SK-N-SH treated with all-trans-retinoic acid at 6 μM for 48 hours (cell line): ENCODE data around the gene ZNF160.

Experiments
- ATAC-seq: fragments of 200-7000 bp; cut with Tn5 transposase; 3 replicates; pipeline ENCODE4 v1.9.1; 2020; ENCODE audit warnings: mild to moderate bottlenecking, moderate library complexity
- ARNTL ChIP-seq: fragments of 450-650 bp; formaldehyde crosslinking; IDR thresholded peaks from 2 replicates; pipeline ENCODE4 v1.5.0; 2020; ENCODE audit warnings: low read depth, mild to moderate bottlenecking, moderate library complexity, borderline replicate concordance
- BACH2 ChIP-seq: fragments of 250-450 bp; sonication (Bioruptor Pico); IDR thresholded peaks from 2 replicates; pipeline ENCODE4 v1.9.0; 2021; ENCODE audit warnings: mild to moderate bottlenecking, borderline replicate concordance
- CREB5 ChIP-seq: fragments of 250-450 bp; sonication (Bioruptor Pico); IDR thresholded peaks from 2 replicates; pipeline ENCODE4 v1.5.1; 2020; ENCODE audit warnings: low read depth, mild to moderate bottlenecking, moderate library complexity
- CSDC2 ChIP-seq: fragments of 250-450 bp; sonication (Bioruptor Pico); IDR thresholded peaks from 2 replicates; pipeline ENCODE4 v1.5.0; 2020; ENCODE audit warnings: mild to moderate bottlenecking, moderate library complexity
- ESRRG ChIP-seq: fragments of 250-450 bp; sonication (Bioruptor Pico); IDR thresholded peaks from 2 replicates; pipeline ENCODE4 v1.6.1; 2021; ENCODE audit warnings: mild to moderate bottlenecking
- GLIS3 ChIP-seq: fragments of 250-450 bp; sonication (Bioruptor Pico); IDR thresholded peaks from 2 replicates; pipeline ENCODE4 v1.5.0; 2020; ENCODE audit warnings: mild to moderate bottlenecking, moderate library complexity
- ISL1 ChIP-seq: fragments of 250-450 bp; sonication (Bioruptor Pico); IDR thresholded peaks from 2 replicates; pipeline ENCODE4 v2.1.2; 2022; ENCODE audit warnings: mild to moderate bottlenecking, moderate library complexity
- OSR1 ChIP-seq: fragments of 250-450 bp; sonication (Bioruptor Pico); IDR thresholded peaks from 2 replicates; pipeline ENCODE4 v1.8.0; 2022; ENCODE audit warnings: moderate library complexity, mild to moderate bottlenecking, inconsistent platforms
- PATZ1 ChIP-seq: fragments of 250-450 bp; sonication (Bioruptor Pico); IDR thresholded peaks from 2 replicates; pipeline ENCODE4 v1.8.0; 2020; ENCODE audit warnings: mild to moderate bottlenecking, moderate library complexity, borderline replicate concordance
- RARB ChIP-seq: fragments of 250-450 bp; sonication (Bioruptor Pico); IDR thresholded peaks from 2 replicates; pipeline ENCODE4 v1.8.0; 2021; ENCODE audit warnings: mild to moderate bottlenecking, moderate library complexity
- SNAI2 ChIP-seq: fragments of 250-450 bp; sonication (Bioruptor Pico); IDR thresholded peaks from 2 replicates; pipeline ENCODE4 v1.5.0; 2020; ENCODE audit warnings: mild to moderate bottlenecking, moderate library complexity
- TCF4 ChIP-seq: fragments of 250-450 bp; sonication (Bioruptor Pico); IDR thresholded peaks from 2 replicates; pipeline ENCODE4 v1.8.0; 2021; ENCODE audit warnings: mild to moderate bottlenecking, moderate library complexity, borderline replicate concordance
- TOX ChIP-seq: fragments of 250-450 bp; sonication (Bioruptor Pico); IDR thresholded peaks from 2 replicates; pipeline ENCODE4 v1.8.0; 2021; ENCODE audit warnings: mild to moderate bottlenecking, moderate library complexity, borderline replicate concordance
- TSHZ2 ChIP-seq: fragments of 250-450 bp; sonication (Bioruptor Pico); IDR thresholded peaks from 2 replicates; pipeline ENCODE4 v1.5.0; 2020; ENCODE audit warnings: mild to moderate bottlenecking, moderate library complexity
- ZC3H10 ChIP-seq: fragments of 250-450 bp; sonication (Bioruptor Pico); IDR thresholded peaks from 2 replicates; pipeline ENCODE4 v1.5.1; 2021; ENCODE audit warnings: mild to moderate bottlenecking, moderate library complexity
- ZFP3 ChIP-seq: fragments of 250-450 bp; sonication (Bioruptor Pico); IDR thresholded peaks from 2 replicates; pipeline ENCODE4 v1.5.0; 2020; ENCODE audit warnings: mild to moderate bottlenecking, moderate library complexity
- ZFP30 ChIP-seq: fragments of 450-650 bp; formaldehyde crosslinking; IDR thresholded peaks from 2 replicates; pipeline ENCODE4 v1.5.0; 2022; ENCODE audit warnings: mild to moderate bottlenecking, moderate library complexity
- ZNF565 ChIP-seq: fragments of 450-650 bp; formaldehyde crosslinking; conservative IDR thresholded peaks from 2 replicates; pipeline ENCODE4 v1.5.0; 2020; ENCODE audit warnings: low read depth, mild to moderate bottlenecking, moderate library complexity
- ZNF70 ChIP-seq: fragments of 450-650 bp; formaldehyde crosslinking; IDR thresholded peaks from 2 replicates; pipeline ENCODE4 v1.5.0; 2020; ENCODE audit warnings: mild to moderate bottlenecking, moderate library complexity

ZNF160 gene

GRCh38 chr19:53091413-53092254 lies 11.6 kb downstream of the ZNF160 start:
- TF ChIP-seq TSHZ2 (CRISPR knock-in tag) (no peak), PATZ1 (CRISPR knock-in tag) (no peak), ZNF565 (no peak), ZC3H10 (no peak), CSDC2 (no peak), CREB5 (CRISPR knock-in tag) (no peak), ZFP3 (CRISPR knock-in tag) (no peak), ARNTL (CRISPR knock-in tag) (no peak), TCF4 (CRISPR knock-in tag) (no peak), TOX (no peak), ESRRG (CRISPR knock-in tag) (no peak), OSR1 (CRISPR knock-in tag) (no peak)
- ATAC-seq: no peak

GRCh38 chr19:53088091-53088490 lies 15.1 kb downstream of the ZNF160 start:
- no peak for TF ChIP-seq TOX
- no peak for TF ChIP-seq TSHZ2 (CRISPR knock-in tag)

GRCh38 chr19:53086949-53087348 lies 16.3 kb downstream of the ZNF160 start:
- TF ChIP-seq ZNF565: no peak
- no peak for TF ChIP-seq BACH2
- no peak for TF ChIP-seq TSHZ2 (CRISPR knock-in tag)
- no peak for TF ChIP-seq ZNF70 (CRISPR knock-in tag)
- TF ChIP-seq SNAI2 (CRISPR knock-in tag): no peak
- TF ChIP-seq TOX: no peak
- TF ChIP-seq ZC3H10: no peak
- TF ChIP-seq ZFP30 (CRISPR knock-in tag): no peak
- no peak for TF ChIP-seq OSR1 (CRISPR knock-in tag)
- TF ChIP-seq RARB (CRISPR knock-in tag): no peak
- TF ChIP-seq ISL1 (CRISPR knock-in tag): no peak
- TF ChIP-seq TCF4 (CRISPR knock-in tag): no peak
- no peak for TF ChIP-seq ESRRG (CRISPR knock-in tag)
- TF ChIP-seq CSDC2: no peak
- TF ChIP-seq GLIS3: no peak
- TF ChIP-seq CREB5 (CRISPR knock-in tag): no peak
- no peak for TF ChIP-seq PATZ1 (CRISPR knock-in tag)
- no peak for ATAC-seq

More at GRCh38 chr19:53088091-53088490, 15.1 kb downstream of the ZNF160 start:
- no peak for ATAC-seq
